Skeletal muscle tissue (tissue), 4 donors: Measurements from ENCODE around the gene CNST. TPM values are rescaled to one million over a fixed set of nuclear protein-coding genes. Genes with fewer than 3 reads are reported as not detected.

ENCODE experiments used
- H3K27ac ChIP-seq: one replicate; pipeline ENCODE4 v1.7.0; 2013; ENCODE audit warnings: mild to moderate bottlenecking, low read depth, low read length, inconsistent platforms
- H3K27me3 ChIP-seq, 3 donors: one replicate each; pipeline ENCODE4 v1.7.0; 2013; ENCODE audit warnings: low read length in 3 of 3; ENCODE audit not compliant: control insufficient read depth in 3 of 3, insufficient read depth in 3 of 3
- H3K36me3 ChIP-seq, 3 donors: one replicate each; pipeline ENCODE4 v1.7.0; 2013; ENCODE audit warnings: low read length in 3 of 3; ENCODE audit not compliant: control insufficient read depth in 3 of 3, insufficient read depth in 3 of 3
- H3K4me1 ChIP-seq, 3 donors: one replicate each; pipeline ENCODE4 v1.7.0; 2013; ENCODE audit warnings: low read length in 3 of 3, mild to moderate bottlenecking in 3 of 3; ENCODE audit not compliant: control insufficient read depth in 3 of 3, insufficient read depth in 3 of 3
- H3K4me3 ChIP-seq, 3 donors: one replicate each; pipeline ENCODE4 v1.7.0; 2013; ENCODE audit warnings: low read length in 3 of 3
- H3K9ac ChIP-seq, 3 donors: one replicate each; pipeline ENCODE4 v1.7.0; 2013; ENCODE audit warnings: low read length in 3 of 3, mild to moderate bottlenecking in 3 of 3, moderate library complexity in 2 of 3, low read depth in 1 of 3
- H3K9me3 ChIP-seq, 3 donors: one replicate each; pipeline ENCODE4 v1.7.0; 2013; ENCODE audit warnings: low read length in 3 of 3; ENCODE audit not compliant: control insufficient read depth in 3 of 3
- total RNA-seq: library from RNA; depleted of rRNA; stranded (reverse); fragments of >200 nt; gene quantifications from one replicate; pipeline ENCODE4 v1.2.3, GENCODE V29; 2014
- donor health status: Osteomylitis.

Gene CNST
- total RNA-seq, 1 donor from 2014 or later = 15.1 TPM

DNA sequence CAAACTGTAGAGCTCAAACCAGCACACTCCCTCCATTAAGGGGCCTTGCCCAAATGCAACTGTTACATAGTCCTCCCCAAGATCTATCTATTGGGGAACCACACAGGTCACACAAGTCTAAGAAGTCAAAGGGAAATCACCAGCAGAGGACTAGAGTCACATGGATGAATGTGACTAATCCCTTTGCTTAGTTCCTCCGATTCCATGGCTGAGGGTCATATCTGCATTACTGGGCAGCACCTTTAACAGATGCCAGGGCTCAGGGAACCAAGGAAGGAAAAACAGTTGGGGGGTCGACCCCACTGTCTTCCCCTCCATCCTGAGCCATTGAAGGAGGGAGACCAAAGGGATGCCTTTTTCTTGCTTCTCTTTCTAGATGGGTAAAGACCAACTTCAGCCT lies 35.8 kb upstream of the CNST start:
- Histone ChIP-seq H3K27ac (no peak overlapping the region), H3K4me3 (no peak overlapping the region), H3K9ac (no peak overlapping the region), H3K36me3 (no peaks in the 10 kb centered on the region), H3K4me1 (no peaks in the 10 kb centered on the region), H3K9me3 (peaks cover 0 to 3% (median 2%) of the 10 kb centered on the region in 3 donors), H3K27me3 (no peaks in the 10 kb centered on the region)

DNA sequence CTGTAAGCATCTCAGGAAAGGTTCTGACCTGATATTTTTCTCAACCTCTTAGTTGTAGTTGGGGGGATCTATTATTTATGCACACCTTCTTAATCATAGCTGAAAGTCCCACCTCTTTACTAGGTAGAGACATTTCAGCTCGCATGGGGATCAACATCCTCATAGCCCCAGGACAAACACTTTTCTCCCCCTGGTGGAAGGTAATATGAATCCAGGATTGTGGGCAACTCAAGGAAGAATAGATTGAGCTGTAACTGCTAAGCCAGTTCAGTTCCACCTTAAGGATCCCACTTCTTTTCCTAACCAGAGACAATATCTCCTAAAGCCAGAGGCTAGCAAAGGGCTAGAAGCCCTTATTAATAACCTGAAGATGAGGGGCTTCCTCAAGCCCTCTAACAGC lies 33.7 kb upstream of the CNST start:
- H3K9me3 ChIP-seq = peaks cover 0 to 3% (median 2%) of the 10 kb centered on the region in 3 donors
- H3K27ac ChIP-seq = no peak overlapping the region
- H3K27me3 ChIP-seq = no peaks in the 10 kb centered on the region
- no peak overlapping the region for H3K4me3 ChIP-seq
- H3K9ac ChIP-seq = no peak overlapping the region
- no peaks in the 10 kb centered on the region for H3K4me1 ChIP-seq
- no peaks in the 10 kb centered on the region for H3K36me3 ChIP-seq

DNA sequence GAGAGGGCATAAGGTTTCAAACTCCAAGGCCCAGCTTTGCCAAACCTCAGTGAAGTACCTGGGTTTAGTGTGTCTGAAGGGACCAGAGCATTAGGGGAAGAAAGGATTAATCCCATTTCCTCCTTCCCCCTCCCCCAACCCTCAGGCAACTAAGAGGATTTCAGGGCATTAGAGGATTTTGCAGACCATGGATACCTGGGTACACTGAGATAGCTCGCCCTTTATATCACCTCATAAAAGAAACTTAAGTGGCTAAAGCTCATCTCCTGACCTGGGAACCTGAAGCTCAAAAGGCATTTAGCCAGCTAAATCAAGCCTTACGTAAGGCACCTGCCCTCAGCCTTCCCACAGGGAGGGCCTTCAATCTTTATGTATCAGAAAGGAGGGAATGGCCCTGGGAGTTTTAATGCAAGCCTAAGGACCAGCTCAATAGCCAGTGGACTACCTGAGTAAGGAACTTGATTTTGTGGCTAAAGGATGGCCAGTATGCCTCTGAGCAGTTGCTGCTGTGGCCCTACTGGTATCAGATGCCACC lies 32.8 kb upstream of the CNST start:
- Histone ChIP-seq H3K27ac (no peak overlapping the region), H3K36me3 (no peaks in the 10 kb centered on the region), H3K4me3 (no peak overlapping the region), H3K4me1 (no peaks in the 10 kb centered on the region), H3K27me3 (no peaks in the 10 kb centered on the region), H3K9ac (no peak overlapping the region), H3K9me3 (peaks cover 0 to 3% (median 2%) of the 10 kb centered on the region in 3 donors)

DNA sequence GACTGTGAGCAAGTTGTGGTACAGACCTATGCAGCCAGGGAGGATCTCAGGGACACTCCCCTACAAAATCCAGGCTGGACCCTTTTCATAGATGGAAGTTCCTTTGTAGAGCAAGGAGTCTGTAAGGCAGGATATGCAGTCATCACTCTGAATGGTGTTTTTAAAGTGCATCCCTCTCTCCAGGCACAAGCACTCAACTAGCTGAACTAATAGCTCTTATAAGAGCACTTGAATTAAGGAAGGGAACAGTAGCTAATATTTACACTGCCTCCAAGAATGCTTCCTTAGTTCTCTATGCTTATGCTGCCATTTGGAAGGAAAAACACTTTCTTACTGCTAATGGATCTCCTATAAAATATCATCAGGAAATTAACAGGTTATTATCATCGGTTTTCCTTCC lies 32.1 kb upstream of the CNST start:
- Histone ChIP-seq H3K27ac (no peak overlapping the region), H3K27me3 (no peaks in the 10 kb centered on the region), H3K9me3 (peaks cover 0 to 3% (median 2%) of the 10 kb centered on the region in 3 donors), H3K36me3 (peaks cover 0 to 6% (median 0%) of the 10 kb centered on the region in 3 donors), H3K4me1 (no peaks in the 10 kb centered on the region), H3K4me3 (no peak overlapping the region), H3K9ac (no peak overlapping the region)

DNA sequence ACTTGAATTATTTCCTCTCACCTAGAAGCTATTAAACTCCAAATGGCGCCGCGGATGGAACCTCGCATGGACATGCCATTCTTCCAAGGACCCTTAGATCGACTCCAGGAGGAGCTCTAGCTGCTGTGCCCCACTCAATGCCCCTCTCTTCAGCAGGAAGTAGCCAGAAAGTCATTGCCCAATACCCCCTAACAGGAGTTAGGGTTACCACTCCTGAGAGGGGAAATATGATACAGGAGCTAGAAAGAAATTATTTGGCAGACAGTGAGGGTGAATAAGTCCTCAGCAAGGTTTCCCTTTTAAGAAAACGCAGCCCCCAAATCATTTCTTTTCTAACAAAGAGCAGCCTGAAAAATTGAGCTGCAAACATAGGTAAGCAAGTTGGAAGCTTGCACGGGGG lies 28.8 kb upstream of the CNST start:
- Histone ChIP-seq H3K4me1 (no peaks in the 10 kb centered on the region), H3K27ac (no peak overlapping the region), H3K27me3 (no peaks in the 10 kb centered on the region)

DNA sequence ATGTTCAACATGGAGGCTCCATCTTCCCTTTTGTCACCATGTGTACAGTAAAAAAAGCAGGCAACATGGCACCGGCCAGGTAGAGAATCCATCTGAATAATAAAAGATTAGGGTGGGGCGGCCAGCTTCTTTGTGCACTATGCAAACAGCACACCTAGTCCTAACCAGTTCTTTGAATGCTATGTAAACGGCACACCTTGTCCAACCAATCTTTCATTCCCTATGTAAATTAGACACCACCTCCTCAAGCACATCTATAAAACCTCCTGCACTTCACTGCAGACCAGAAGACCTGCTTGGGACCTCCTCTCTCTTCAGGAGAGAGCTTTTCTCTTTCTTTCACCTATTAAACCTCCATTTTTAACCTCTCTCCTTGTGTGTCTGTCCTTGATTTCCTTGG lies 28.4 kb upstream of the CNST start:
- H3K9me3 ChIP-seq = no peaks in the 10 kb centered on the region
- H3K27ac ChIP-seq = no peak overlapping the region
- peaks cover 4 to 25% (median 23%) of the 10 kb centered on the region in 3 donors for H3K36me3 ChIP-seq
- no peaks in the 10 kb centered on the region for H3K27me3 ChIP-seq
- H3K9ac ChIP-seq = no peak overlapping the region
- H3K4me3 ChIP-seq = no peak overlapping the region
- H3K4me1 ChIP-seq = no peaks in the 10 kb centered on the region

More for the DNA sequence above, 28.8 kb upstream of the CNST start:
- Histone ChIP-seq H3K9me3 (no peaks in the 10 kb centered on the region), H3K9ac (no peak overlapping the region), H3K4me3 (no peak overlapping the region), H3K36me3 (peaks cover 3 to 23% (median 19%) of the 10 kb centered on the region in 3 donors)

DNA sequence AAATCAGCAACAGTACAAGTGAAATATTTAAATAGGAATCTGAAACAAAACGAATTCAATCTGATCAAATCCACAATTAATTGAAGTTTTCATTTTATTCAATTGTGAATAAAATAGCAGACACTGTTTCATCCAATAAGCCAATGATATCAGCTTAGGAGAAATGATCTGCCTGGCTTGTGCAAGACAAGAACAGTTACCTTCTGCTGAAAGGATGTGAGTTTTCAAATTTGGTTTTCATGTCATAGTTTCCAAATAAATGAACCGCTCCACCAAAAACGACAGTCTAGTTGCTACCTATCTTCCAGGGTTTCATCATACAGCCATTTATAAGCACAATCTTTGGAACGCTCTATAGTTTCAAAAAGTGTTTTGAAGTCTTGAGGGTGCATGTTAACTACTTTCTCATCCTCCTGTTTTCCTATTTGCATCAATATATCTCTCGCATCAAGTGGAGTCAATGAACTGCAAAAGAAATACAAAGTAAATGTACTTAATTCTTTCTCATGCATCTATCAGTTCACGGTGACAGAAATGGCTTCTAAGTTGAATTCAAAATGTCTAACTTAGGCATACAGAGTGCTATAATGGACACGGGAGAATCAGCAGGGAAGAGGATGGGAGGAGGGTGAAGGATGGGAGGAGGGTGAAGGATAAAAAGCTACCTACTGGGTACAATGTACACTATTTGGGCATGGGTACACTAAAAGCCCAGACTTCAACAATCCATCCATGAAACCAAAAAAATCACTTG lies 25.3 kb upstream of the CNST start:
- H3K27me3 ChIP-seq = no peaks in the 10 kb centered on the region

DNA sequence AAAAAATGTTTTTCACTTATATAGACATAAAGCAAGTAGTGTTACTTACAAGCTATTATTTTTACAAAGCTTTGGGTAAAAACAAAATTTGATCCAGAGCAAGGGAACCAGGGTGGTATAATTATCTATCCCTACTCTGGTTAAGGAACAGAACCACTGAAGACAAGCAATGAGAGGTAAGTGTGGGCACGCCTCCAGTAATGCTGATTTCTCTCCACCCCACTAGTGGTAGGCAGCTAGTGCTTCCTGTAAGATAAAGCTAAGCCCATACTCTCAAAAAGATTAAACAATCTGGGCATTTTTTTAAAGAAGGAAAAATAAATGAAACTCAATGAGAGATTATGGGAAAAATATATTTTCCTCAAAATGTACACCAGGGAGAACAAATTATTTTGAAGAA lies 22.3 kb upstream of the CNST start:
- no peak overlapping the region for H3K27ac ChIP-seq
- no peaks in the 10 kb centered on the region for H3K27me3 ChIP-seq
- H3K4me1 ChIP-seq = no peaks in the 10 kb centered on the region
- H3K9me3 ChIP-seq = no peaks in the 10 kb centered on the region
- H3K9ac ChIP-seq = no peak overlapping the region
- peaks cover 15 to 50% (median 45%) of the 10 kb centered on the region in 3 donors for H3K36me3 ChIP-seq
- no peak overlapping the region for H3K4me3 ChIP-seq

More for the DNA sequence above, 25.3 kb upstream of the CNST start:
- Histone ChIP-seq H3K36me3 (peaks cover 13 to 47% (median 41%) of the 10 kb centered on the region in 3 donors), H3K4me3 (no peak overlapping the region), H3K27ac (no peak overlapping the region), H3K4me1 (no peaks in the 10 kb centered on the region), H3K9me3 (no peaks in the 10 kb centered on the region), H3K9ac (no peak overlapping the region)

DNA sequence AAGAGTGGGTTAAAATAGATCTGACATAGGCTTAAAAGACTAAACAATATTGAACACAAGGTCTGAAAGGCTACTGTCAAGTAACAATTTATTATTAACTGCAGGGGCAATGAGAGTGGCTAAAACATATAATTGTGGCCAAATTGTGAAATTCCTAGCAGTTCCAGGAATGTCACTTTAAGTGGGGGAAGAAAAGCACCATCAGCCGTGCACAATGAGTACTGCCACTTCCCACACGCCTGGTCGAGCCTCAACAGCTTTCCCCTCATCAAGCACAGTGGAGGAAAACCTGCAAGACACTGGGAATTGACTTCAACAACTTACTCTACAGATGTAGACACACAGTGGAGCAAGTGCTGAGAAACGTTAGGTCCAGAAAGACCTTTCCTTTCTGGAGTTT lies 16.6 kb upstream of the CNST start:
- no peaks in the 10 kb centered on the region for H3K27me3 ChIP-seq
- peaks cover 33 to 38% (median 37%) of the 10 kb centered on the region in 3 donors for H3K36me3 ChIP-seq
- H3K9ac ChIP-seq = no peak overlapping the region
- no peaks in the 10 kb centered on the region for H3K4me1 ChIP-seq
- no peak overlapping the region for H3K27ac ChIP-seq
- H3K9me3 ChIP-seq = no peaks in the 10 kb centered on the region
- H3K4me3 ChIP-seq = no peak overlapping the region

DNA sequence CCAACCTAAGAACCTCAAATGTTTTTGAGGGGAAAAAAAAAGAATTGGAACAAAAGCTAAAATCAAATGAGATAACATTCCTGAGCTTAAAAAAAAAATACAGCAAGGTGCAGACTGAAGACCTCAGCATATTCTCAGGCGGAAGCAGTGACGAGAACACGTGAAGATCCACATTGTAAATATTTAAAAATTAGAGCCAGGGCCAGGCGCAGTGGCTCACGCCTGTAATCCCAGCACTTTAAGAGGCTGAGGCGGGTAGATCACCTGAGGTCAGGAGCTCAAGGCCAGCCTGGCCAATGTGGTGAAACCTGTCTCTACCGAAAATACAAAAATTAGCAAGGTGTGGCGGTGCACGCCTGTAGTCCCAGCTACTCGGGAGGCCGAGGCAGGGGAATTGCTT lies 15.9 kb upstream of the CNST start:
- peaks cover 34 to 43% (median 36%) of the 10 kb centered on the region in 3 donors for H3K36me3 ChIP-seq

More for the DNA sequence above, 15.9 kb upstream of the CNST start:
- no peak overlapping the region for H3K4me3 ChIP-seq
- H3K4me1 ChIP-seq = no peaks in the 10 kb centered on the region
- H3K9me3 ChIP-seq = no peaks in the 10 kb centered on the region
- H3K27ac ChIP-seq = no peak overlapping the region
- H3K27me3 ChIP-seq = no peaks in the 10 kb centered on the region
- H3K9ac ChIP-seq = no peak overlapping the region
